GM21576 (cell line): Measurements from ENCODE around the gene EFTUD2.

Experiments
- ATAC-seq: cut with Tn5 transposase; IDR thresholded peaks from one replicate; pipeline ENCODE4 v1.9.1; 2021; ENCODE audit warnings: mild to moderate bottlenecking, moderate library complexity; ENCODE audit not compliant: unreplicated experiment

EFTUD2 gene

DNA sequence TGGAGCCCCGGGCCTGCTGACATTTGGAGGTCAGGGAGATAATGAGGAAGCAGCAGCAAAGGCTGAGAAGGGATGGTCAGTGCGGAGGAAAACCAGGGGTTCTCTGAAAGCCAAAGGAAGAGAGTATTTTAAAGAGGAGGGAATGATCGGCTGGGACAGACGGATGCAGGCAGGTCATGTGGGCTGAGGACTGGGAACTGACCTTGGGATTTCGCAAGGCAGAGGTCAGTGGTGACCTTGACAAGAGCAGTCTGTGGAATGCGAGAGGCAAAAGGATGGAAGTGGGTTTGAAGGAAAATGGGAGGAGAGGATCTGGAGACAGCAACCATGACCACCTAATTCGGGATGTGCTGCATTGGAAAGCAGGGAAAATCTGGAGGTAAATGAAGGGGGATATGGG is 10.2 kb downstream of the EFTUD2 start:
- no peak for ATAC-seq

DNA sequence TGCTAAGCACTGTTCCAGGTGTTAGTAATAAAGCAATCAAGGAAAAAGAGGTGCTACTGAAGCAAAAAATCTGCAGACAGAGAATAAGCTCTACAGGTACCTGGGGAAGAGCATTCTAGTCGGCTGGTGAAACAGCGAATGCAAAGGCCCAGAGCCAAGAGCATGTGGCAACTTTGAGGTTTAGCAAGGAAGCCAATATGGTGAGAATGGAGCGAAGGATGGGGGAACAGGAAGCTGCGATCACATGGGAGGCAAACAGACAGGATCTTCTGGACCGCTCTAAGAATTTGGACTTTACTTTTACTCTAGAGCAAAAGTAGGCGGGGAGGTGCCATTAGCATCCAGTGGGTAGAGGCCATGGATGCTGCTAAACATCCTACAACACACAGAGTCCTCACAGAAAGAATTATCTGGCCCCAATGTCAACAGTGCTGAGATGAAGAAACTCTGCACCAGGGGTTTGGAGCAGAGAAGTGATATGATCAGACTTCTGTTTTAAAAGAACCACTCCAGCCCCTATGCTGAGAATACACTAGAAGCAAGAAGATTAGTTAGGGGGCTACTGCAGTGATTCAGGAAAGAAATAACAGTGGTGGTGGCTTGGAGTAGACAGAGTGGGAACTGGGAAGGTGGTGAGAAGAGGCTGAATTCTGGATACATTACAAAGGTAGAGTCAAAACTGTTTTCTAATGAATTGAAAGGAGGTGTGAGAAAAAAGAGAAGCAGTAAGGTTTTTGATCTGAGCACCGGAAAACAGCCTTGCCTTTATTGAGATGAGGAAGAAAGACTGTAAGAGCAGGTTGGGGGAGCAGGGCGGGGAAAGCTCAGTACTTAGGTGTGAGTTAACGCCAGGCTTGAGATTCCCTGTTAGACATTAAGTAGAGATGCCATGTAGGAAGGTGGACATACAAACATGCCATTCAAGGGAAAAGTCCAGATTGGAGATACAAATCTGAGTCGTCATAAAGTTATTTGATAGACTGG is 11.0 kb downstream of the EFTUD2 start:
- no peak for ATAC-seq

DNA sequence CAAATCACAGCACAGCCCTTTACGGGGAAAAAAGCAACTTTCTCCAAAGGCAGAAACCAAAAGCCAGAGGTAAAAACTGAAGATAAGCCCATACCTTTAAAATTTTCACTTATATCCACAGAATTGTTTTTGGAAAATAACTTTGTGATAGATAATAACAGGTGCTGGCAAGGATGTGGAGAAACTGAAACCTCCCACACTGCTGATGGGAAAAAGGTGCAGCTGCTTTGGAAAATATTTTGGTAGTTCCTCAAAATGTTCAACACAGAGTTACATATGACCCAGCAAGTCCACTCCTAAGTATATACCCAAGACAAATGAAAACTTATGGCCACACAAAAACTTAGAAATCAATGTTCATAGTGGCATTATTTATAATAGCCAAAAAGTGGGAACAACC is 12.2 kb downstream of the EFTUD2 start:
- ATAC-seq, result no peak

DNA sequence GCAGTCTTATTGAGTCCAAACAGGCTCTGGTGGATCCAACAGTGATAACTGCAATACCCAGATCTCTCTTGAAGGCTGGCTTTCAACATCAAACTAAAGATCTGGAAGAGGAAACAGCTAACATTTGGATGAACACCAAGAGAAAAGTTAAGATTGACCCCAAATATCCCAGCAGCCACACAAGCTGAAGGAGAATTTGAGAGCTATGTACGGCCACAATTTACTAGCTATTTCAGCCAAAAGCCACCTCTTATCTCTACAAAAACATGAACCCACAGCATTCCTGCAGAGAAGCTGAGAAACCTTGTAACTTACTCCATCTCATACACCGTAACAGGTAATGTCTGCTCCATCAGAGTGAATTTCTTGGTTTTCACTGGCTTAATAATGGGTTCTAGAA is 14.3 kb downstream of the EFTUD2 start:
- ATAC-seq, result no peak

DNA sequence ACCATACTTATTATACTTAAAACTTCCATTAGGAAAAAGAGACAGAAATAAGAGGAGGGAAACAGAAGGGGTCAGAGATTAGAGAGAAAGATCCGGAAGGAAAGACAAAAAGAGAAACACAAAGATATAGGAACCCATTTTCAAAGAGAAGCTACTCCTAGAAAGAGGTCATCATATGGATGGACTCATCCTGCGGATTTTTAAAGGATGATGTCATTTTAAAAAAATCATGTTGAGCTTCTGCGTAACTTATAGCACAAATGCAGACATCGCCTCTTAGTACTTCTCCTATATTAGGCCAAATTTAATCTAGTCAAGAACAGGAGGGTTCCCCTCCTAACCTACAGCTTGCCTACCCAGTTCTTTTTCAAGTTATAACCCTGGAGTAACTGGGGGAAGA is 18.1 kb downstream of the EFTUD2 start:
- no peak for ATAC-seq

DNA sequence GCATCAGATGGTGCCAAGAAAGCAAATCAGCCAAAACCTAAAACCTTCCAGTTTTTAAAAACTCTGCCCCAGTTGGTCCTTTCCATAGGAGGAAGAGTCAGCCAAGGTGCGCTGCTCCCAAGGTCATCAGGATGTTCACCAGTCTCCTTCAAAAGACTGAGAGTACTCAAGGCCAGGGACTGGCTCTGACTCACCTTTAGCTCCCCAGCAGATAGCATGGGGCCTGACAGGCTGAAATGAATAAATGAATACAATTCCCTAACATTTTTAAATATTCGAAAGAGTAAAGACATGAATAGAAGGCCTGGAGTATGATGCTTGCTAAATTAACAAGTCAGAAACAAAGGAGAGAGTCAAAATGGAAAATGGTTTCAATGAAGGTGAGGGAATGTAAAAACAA is 19.2 kb downstream of the EFTUD2 start:
- no peak for ATAC-seq

DNA sequence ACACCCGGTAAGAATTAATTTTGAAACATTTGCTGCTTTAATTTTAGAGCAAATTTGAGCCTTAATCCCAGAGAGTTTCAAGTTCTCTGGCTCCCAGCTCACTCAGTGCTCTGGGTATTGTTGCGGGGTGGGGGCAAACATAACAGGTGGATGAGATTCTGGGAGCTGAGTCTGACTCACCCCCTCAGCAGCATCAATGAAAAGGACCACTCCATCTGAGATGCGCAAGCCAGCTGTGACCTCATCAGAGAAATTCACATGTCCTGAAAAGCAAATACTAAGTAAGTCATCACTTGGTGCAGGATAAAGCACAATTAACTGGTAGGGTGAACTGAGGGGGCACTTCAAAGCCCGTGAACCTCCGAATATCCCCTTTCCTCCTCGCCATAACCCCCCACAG is 19.9 kb downstream of the EFTUD2 start:
- ATAC-seq, result no peak

DNA sequence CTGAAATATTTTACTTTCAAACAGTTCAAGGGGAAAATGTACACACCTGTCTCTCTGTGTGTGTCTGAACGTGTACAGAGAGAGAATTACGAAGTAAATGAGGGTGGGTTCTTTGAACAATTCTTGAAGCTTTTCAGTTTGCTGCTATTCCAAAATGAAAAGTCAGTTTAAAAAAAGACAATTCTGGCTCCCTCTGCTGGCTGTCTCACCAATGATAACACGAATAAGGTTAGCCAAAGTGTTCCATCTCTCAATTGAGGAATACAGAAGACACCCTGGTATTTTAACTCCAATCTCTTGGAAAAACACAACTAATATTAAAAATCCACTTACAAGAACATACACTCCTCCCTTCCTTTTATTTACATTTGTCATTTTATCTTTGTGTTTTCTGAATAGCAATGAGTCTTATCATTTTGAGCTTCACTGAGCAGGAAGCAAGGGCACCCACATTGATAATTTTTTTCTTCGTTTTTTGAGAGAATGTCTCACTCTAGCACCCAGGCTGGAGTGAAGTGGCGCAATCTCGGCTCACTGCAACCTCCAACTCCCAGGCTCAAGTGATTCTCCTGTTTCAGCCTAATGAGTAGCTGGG is 20.5 kb downstream of the EFTUD2 start:
- no peak for ATAC-seq

DNA sequence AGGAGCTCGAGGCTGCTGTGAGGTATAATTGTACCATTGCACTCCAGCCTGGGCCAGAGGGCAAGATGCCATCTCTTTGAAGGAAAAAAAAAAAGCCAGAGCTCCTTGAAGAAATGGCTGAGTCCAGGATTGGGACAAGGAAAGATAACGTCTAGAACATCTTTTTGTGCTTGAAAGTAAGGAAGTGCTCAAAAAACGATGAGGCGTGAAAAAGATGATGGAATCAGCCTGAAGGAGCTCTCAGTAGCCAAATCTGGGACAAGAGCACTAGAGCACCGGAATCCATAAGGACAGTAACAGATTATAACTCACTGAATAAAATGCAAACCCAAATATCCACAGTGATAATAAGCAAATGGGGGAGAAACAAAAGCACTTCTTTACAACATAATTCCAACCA is 22.1 kb downstream of the EFTUD2 start:
- ATAC-seq, result no peak

DNA sequence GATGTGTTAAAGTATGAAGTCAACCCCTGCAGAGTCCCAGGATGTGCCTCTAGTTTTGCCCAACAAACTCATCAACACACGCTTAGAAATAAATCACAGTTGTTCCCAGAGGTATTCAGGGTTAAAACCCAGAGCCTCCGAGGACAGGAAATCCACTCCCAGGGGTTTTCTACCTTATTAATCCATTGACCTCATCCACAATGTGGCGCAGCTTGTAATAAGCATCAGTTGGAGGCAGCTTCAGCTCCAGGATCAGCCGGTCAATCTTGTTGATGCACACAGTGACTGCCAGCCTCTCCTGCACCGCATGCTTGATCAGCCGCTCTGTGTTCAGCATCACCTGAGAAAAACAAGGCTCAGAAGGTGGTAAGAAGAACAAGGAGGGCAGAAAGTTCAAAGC is 23.5 kb downstream of the EFTUD2 start:
- no peak for ATAC-seq

DNA sequence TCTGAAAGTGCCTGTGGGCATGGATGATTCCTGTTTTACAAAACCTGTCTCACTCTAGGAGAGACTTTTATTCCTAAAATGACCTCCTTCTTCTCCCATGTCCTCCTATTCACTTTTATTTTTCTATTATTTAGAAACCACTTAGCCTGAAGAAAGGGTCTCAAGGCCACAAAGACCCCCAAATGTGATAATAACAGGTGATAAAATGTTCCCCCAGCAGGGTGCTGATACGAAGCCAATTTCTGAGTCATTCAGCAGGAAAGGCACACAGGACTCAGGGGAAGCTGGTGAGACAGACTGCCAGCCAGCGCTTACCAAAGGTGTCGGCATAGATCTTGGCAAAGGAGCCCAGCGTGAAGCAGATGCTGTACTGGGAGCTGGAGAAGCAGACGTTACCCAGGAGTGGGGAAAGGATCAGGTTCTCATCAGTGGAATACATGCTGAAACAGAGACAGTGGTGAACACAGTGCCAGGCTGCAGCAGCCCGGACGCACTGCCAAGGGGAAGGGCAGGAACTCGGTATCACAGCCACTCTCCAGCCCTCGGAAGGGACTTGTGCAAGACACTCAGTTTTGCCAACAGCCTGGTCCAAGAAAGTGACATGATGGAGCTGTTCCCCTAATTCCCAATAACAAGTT is 27.0 kb downstream of the EFTUD2 start:
- ATAC-seq, result no peak

DNA sequence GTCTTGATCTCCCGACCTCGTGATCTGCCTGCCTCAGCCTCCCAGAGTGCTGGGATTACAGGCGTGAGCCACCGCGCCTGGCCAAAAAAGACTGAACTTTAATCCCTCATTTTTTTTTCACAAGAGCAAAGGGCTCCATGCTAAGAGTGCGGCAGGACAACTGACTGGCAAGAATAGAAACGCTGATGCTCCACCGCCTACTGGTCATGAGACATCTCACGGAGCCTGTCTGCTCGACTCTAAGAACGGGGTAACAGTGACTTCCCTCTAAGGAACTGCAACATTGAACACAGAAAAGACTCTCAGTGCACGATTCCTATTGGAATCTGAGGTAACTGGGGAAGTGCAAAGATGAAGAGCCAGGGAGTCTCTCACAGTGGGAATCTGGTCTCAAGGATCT is 27.7 kb downstream of the EFTUD2 start:
- no peak for ATAC-seq

DNA sequence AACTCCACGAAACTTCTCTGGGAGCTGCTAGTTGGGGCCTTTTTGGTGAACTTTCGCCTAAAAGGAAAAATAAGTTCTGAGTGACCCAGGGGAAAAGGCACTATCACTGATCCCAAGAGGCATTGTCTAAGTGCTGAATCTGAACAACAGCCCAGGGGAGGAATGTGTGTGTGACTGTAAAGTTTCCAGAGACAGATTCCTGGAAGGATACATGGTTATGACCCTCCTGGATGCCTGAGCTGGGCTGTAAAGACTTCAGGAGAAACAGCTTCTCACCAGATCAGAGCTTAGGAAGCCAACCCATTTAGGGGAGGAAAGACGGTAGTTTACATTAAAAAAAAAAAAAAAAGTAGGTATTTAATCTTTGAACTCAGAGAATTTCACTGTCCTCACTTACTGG is 31.4 kb downstream of the EFTUD2 start:
- no peak for ATAC-seq

DNA sequence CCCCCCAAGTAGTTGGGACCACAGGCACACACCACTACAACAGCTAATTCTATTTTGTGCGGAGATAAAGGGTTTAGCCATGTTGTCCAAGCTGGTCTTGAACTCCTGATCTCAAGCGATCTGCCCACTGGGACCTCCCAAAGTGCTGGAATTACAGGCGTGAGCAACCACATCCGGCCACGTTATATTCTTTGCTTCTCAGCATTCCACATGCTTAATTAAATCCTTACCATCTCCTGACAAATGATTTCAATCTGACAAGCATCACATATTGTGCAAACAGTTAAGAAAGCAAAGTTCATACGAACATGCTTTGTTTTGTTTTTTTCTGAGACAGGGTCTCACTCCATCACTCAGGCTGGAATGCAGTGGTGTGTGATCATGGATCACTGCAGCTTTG is 33.3 kb downstream of the EFTUD2 start:
- no peak for ATAC-seq

DNA sequence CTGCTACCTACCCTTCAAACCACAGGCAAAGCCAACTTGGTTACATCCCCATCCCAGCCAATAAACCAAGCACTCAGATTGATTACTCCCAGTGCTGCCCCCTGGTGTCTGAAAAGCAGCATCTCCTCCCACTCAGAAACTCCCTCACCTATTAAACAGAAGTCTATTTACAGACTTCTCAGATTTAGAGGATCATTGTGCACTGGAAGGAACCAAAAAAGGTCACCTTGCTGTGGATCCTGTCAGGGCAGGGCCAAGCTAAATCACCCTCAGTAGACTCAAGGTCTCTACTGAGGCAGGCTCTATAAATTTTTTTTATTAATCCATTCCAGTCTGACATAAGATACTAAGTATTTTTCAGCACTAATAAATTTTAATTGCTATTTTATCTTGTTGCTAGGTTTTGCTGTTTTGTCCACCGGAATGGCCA is 34.0 kb downstream of the EFTUD2 start:
- no peak for ATAC-seq

DNA sequence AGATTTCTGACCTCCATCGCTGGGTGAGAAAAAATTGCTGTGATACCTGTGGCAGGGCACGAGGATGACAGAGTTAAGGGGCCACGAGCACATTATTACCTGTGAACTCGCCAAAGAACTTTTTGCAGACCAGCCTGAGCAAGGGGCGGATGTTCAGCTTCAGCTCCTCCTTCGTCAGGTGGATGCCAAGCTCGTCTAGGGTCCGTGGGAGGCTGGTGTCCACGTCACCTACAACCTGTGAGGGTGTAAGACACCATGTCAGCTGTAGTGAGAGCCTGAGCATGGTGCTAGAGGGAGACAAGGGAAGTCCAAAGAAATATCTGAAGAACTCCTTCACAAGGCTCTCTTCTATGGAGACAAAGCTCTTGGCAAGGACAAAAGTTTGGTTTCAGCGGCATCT is 34.4 kb downstream of the EFTUD2 start:
- ATAC-seq, result no peak

DNA sequence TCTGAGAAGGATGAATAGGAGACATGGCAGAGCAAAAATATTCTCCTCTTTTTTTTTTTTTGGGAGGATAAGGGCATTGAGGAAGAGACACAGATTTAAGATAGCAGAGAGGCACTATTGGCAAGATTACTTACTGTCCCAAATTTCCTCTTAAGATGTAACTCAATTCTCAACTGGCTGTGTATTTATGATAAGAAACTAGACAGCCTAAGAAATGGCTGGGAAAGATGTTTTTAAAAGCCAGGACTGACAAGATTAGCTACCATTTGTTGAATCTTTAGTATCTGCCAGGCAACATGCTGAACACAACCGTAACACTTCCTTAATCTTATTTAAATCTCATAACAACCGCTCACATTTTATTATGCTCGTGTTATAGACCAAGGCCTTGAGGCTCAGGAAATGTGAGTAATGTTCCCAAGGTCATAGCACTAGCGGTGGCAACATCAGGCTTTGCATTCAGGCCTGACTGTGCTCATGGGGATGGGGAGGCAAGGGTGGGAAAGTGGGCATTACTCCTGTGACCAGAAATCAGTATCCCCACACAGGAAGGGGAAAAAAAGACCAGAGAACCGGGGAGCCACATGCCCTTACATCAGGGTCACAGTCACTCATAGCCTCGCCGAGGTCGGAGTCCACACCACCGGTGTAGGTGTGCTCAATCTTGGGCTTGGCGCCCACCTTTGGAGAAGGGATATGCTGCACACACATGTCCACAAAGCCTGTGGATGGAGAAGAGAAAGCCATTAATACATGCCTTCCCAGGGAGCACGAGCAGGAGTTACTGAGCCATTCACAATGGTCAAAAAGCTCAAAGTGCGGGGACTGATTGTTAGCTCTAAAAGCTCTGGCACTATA is 36.0 kb downstream of the EFTUD2 start:
- no peak for ATAC-seq

DNA sequence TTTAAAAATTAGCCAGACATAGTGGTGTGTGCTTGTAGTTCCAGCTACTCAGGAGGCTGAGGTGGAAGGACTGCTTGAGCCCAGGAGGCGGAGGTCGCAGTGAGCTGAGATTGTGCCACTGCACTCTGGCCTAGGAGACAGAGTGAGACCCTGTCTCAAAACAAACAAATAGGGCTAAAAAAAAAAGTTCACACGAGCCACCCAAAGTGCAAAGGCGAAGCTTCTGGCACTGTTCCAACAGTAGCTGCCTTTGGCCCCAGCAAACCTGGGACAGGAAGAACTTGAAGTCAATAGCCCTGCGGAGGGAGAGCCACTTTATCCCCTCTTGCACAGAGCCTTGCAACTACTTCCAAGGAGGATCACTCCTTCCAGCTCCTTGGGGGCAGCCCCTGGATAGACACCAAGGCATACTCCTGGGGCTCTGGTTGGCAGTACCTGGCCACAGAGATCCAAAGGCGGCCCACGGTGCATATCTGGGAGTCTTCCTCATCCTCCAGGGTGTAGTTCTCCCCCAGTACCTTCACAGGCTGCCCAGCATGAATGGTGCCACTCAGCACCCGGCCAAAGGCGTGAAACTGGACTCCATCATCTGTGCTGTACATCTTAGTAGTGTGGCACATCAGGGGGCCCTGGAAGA is 36.8 kb downstream of the EFTUD2 start:
- ATAC-seq, result no peak

DNA sequence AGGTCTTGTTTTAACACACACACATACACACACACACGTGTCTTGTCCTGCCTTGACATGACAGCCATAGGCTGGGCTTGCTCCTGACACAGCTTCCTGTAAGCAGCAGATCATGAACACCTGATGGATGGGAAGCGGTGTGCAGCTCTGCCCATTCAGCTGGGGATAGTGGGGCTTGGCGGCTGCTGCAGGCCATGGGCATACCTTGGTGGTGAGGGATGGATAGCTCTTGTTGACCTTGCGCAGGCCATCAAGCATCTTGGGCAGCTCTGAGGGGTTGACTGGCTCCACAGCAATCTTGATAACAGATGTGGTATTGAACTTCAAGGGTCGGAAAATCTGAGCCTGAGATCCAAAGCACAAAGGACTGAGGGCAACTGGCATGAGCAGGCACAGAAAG is 39.5 kb downstream of the EFTUD2 start:
- ATAC-seq, result no peak

DNA sequence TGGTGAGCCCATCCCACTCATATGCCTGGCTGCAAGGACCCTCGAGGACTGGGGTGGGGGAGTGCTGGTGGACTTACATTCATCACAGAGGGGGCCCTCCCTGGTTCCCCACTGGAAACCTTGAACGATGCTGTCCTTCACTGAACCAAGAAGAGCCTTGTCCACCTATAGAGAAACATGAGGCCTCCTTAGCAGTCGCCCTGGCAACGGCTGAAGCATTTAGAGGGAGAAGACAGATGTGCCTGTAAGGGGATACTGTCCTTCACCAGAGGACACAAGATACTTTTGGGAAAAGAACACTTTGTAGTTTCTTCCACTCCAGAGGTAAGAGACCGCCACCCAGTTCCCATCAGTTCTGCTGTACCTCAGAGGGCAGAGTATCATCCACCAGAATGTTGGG is 45.1 kb downstream of the EFTUD2 start:
- ATAC-seq, result no peak

DNA sequence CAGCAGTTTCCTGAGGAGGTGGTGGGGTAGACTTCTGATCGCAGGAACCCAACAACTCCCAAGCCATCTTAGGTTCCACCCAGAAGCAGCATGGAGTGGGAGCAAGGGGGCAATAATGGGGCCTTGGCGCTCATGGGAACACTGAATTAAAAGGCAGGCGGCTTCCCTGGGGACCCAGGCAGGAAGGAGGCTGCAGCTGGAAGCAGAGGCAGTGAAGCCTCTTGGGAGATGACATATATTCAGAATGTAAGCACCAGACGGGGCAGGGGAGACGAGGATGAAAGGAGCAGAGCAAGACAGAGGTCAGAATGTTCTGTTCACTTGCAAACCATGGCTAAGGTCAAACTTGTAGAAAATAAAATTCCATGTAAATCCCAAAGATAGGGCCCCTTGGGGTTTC is 48.6 kb downstream of the EFTUD2 start:
- ATAC-seq, result no peak
